B cell (primary cell): ENCODE measurements around the gene MYH11. TPM values are rescaled to one million over a fixed set of nuclear protein-coding genes. Genes with fewer than 3 reads are reported as not detected.

Source experiments
- ATAC-seq: fragments of 200-7000 bp; cut with Tn5 transposase; one replicate; pipeline ENCODE4 v1.10.0; 2021; ENCODE audit warnings: low read depth, mild to moderate bottlenecking, moderate number of reproducible peaks, moderate library complexity
- CTCF ChIA-PET: fragments of 350-600 bp; sonication (Branson Sonifier 250); formaldehyde crosslinking; loops from one replicate; lab custom pipeline; 2021; ENCODE audit warnings: antibody characterized with exemption, inconsistent platforms; lab: Charles Lee
- POLR2A ChIA-PET: fragments of 350-600 bp; sonication (Branson Sonifier 250); formaldehyde crosslinking; loops from one replicate; lab custom pipeline; 2021; ENCODE audit warnings: antibody characterized with exemption; lab: Charles Lee
- DNase-seq: peaks from one replicate; pipeline ENCODE4 v3.0.0; 2013
- H2AFZ ChIP-seq: 2 replicates; pipeline ENCODE4 v1.6.1; 2012; ENCODE audit warnings: mild to moderate bottlenecking, low read depth, low read length; ENCODE audit not compliant: insufficient read depth, poor library complexity, severe bottlenecking
- H3K27ac ChIP-seq, 2 donors: 1 replicate in 1 of 2; 2 replicates in 1 of 2; pipeline ENCODE4 v1.5.1; 2012 to 2013; ENCODE audit warnings: low read length in 2 of 2, mild to moderate bottlenecking in 2 of 2, moderate library complexity in 1 of 2
- H3K27me3 ChIP-seq, 4 experiments: fragments of 200-600 bp in 1 of 4; sonication (generic) in 1 of 4; replicated peaks in 1 of 4; 1 replicate in 2 of 4; 2 replicates in 2 of 4; pipeline versions ENCODE4 v1.6.1 to v1.7.0; 2013 to 2016; ENCODE audit warnings: low read length in 3 of 4, mild to moderate bottlenecking in 2 of 4, mixed read lengths in 1 of 4, moderate library complexity in 1 of 4; ENCODE audit not compliant: insufficient read depth in 4 of 4, control insufficient read depth in 3 of 4; ENCODE audit errors: control extremely low read depth in 1 of 4
- H3K36me3 ChIP-seq, 2 experiments: replicated peaks in 1 of 2; 1 replicate in 1 of 2; 2 replicates in 1 of 2; pipeline versions ENCODE4 v1.6.1 to v1.7.1; 2013; ENCODE audit warnings: low read length in 1 of 2; ENCODE audit not compliant: insufficient read depth in 2 of 2, control insufficient read depth in 1 of 2; ENCODE audit errors: control extremely low read depth in 1 of 2, extremely low read depth in 1 of 2
- H3K4me1 ChIP-seq, 2 donors: fragments of 200-600 bp in 1 of 2; sonication (generic) in 1 of 2; 1 replicate in 1 of 2; 2 replicates in 1 of 2; pipeline versions ENCODE4 v1.5.1 to v1.6.1; 2013 to 2017; ENCODE audit warnings: low read length in 2 of 2; ENCODE audit not compliant: control insufficient read depth in 2 of 2, insufficient read depth in 2 of 2
- H3K4me2 ChIP-seq: replicated peaks from 2 replicates; pipeline ENCODE3; 2012; ENCODE audit warnings: mild to moderate bottlenecking, low read depth, low read length; ENCODE audit not compliant: poor library complexity, severe bottlenecking
- H3K4me3 ChIP-seq, 5 experiments: fragments of 200-600 bp in 1 of 5; sonication (generic) in 1 of 5; 1 replicate in 3 of 5; 2 replicates in 2 of 5; pipeline versions ENCODE4 v1.5.1 to v1.7.0; 2011 to 2016; ENCODE audit warnings: low read length in 4 of 5, mild to moderate bottlenecking in 4 of 5, low read depth in 2 of 5, control low read depth in 1 of 5, moderate library complexity in 1 of 5; ENCODE audit not compliant: insufficient read depth in 1 of 5; ENCODE audit errors: control extremely low read depth in 1 of 5, extremely low read depth in 1 of 5
- H3K79me2 ChIP-seq: fragments of 200-600 bp; sonication (generic); one replicate; pipeline ENCODE4 v1.6.0; 2016; ENCODE audit warnings: low read length; ENCODE audit not compliant: control insufficient read depth, insufficient read depth
- H3K9ac ChIP-seq: fragments of 200-600 bp; sonication (generic); 2 replicates; pipeline ENCODE4 v1.6.1; 2017; ENCODE audit warnings: mild to moderate bottlenecking, low read length, moderate library complexity
- H3K9me3 ChIP-seq, 3 donors: one replicate each; pipeline versions ENCODE4 v1.6.1 to v1.7.1; 2013; ENCODE audit warnings: low read length in 2 of 3; ENCODE audit not compliant: control insufficient read depth in 2 of 3, insufficient read depth in 1 of 3; ENCODE audit errors: control extremely low read depth in 1 of 3
- H4K20me1 ChIP-seq: 2 replicates; pipeline ENCODE4 v1.6.0; 2012; ENCODE audit warnings: mild to moderate bottlenecking, low read length; ENCODE audit not compliant: insufficient read depth, control insufficient read depth, poor library complexity, severe bottlenecking
- H3K27ac Mint-ChIP-seq: one replicate; pipeline ENCODE4 v1.8.0; 2021; ENCODE audit warnings: mixed read lengths
- H3K27me3 Mint-ChIP-seq: one replicate; pipeline ENCODE4 v1.8.0; 2021; ENCODE audit warnings: mixed read lengths
- H3K4me1 Mint-ChIP-seq: one replicate; pipeline ENCODE4 v1.8.0; 2021; ENCODE audit warnings: mixed read lengths
- H3K4me3 Mint-ChIP-seq: one replicate; pipeline ENCODE4 v1.8.0; 2021; ENCODE audit warnings: mixed read lengths
- H3K9me3 Mint-ChIP-seq: one replicate; pipeline ENCODE4 v1.8.0; 2022; ENCODE audit warnings: mixed read lengths; ENCODE audit not compliant: insufficient read depth
- CTCF ChIP-seq: fragments of 200-600 bp; IDR thresholded peaks from one replicate; pipeline ENCODE4 v1.8.0; 2022; ENCODE audit warnings: antibody characterized with exemption, mild to moderate bottlenecking
- EZH2 ChIP-seq: IDR thresholded peaks from 2 replicates; pipeline ENCODE4 v1.6.1; 2012; ENCODE audit warnings: borderline replicate concordance, low read depth, mild to moderate bottlenecking, moderate library complexity, low read length; ENCODE audit not compliant: insufficient read depth, poor library complexity, severe bottlenecking
- WGBS: methylation state at CpG from one replicate; pipeline ENCODE4 v1.1.5; 2013; ENCODE audit warnings: missing lambda C conversion rate; ENCODE audit not compliant: insufficient coverage; 5-methylcytosine and 5-hydroxymethylcytosine counted together
- intact Hi-C: fragments of 100-400 bp; cut with micrococcal nuclease; formaldehyde crosslinking; loops from one replicate; pipeline ENCODE4 v1.10.0; 2022
- polyA plus RNA-seq: library from polyadenylated mRNA; depleted of rRNA; stranded (reverse); fragments of >200 nt; gene quantifications from 2 replicates; pipeline ENCODE4 v1.2.3, GENCODE V29; 2012
- total RNA-seq, 2 donors: library from RNA; stranded (reverse); fragments of 120-200 nt in 1 of 2; gene quantifications; 1 replicate in 1 of 2; 2 replicates in 1 of 2; pipeline versions ENCODE4 v1.2.3 to v1.2.4, GENCODE V29; 2013 to 2022

Gene MYH11
- total and polyA plus RNA-seq, 2 donors (not counting 1 experiment from before 2014, with no cell fraction given): 0.05 to 0.16 TPM

GRCh38 chr16:15716694-15717447 lies 140.0 kb downstream of the MYH11 start:
- WGBS: over 99% methylated on average over 23 of the region's 23 CpGs
- TF ChIP-seq EZH2: no peak
- TF ChIP-seq CTCF: no peak

GRCh38 chr16:15715221-15715620 lies 141.6 kb downstream of the MYH11 start:
- H3K9me3 ChIP-seq: no peaks in the 10 kb centered on the region
- ATAC-seq (no peak), DNase-seq (no peak)
- no peak for TF ChIP-seq EZH2
- TF ChIP-seq CTCF: no peak
- no peak overlapping the region for H3K4me3 ChIP-seq
- H3K27ac ChIP-seq: no peak overlapping the region
- no peak overlapping the region for H3K4me2 ChIP-seq
- peaks cover 51% of the 10 kb centered on the region for H4K20me1 ChIP-seq
- no peak overlapping the region for H3K27ac Mint-ChIP-seq
- H2AFZ ChIP-seq: no peak overlapping the region
- no peaks in the 10 kb centered on the region for H3K4me1 ChIP-seq
- ChIA-PET POLR2A (no interaction called here), CTCF (no interaction called here)
- H3K79me2 ChIP-seq: peaks cover 32% of the 10 kb centered on the region
- H3K9ac ChIP-seq: no peak overlapping the region
- peaks cover 0 to 40% of the 10 kb centered on the region in 2 experiments for H3K36me3 ChIP-seq
- 94% methylated on average over 5 of the region's 5 CpGs for WGBS
- intact Hi-C loops: no loop called here
- H3K27me3 Mint-ChIP-seq: no peaks in the 10 kb centered on the region
- H3K9me3 Mint-ChIP-seq: no peaks in the 10 kb centered on the region
- peaks cover 2% of the 10 kb centered on the region for H3K4me1 Mint-ChIP-seq
- H3K4me3 Mint-ChIP-seq: no peak overlapping the region
- H3K27me3 ChIP-seq: no peaks in the 10 kb centered on the region

More at GRCh38 chr16:15716694-15717447, 140.0 kb downstream of the MYH11 start:
- Histone ChIP-seq H3K36me3 (peaks cover 0 to 40% of the 10 kb centered on the region in 2 experiments), H3K4me2 (no peak overlapping the region), H3K79me2 (peaks cover 29% of the 10 kb centered on the region), H3K4me3 (no peak overlapping the region), H2AFZ (no peak overlapping the region), H3K27ac (no peak overlapping the region), H3K27me3 (no peaks in the 10 kb centered on the region), H3K4me1 (no peaks in the 10 kb centered on the region), H4K20me1 (peaks cover 37% of the 10 kb centered on the region), H3K9ac (no peak overlapping the region), H3K9me3 (no peaks in the 10 kb centered on the region)
- Mint-ChIP-seq H3K9me3 (no peaks in the 10 kb centered on the region), H3K4me1 (peaks cover 2% of the 10 kb centered on the region), H3K27me3 (no peaks in the 10 kb centered on the region), H3K4me3 (no peak overlapping the region), H3K27ac (no peak overlapping the region)
- DNase-seq (no peak), ATAC-seq (no peak)
- intact Hi-C loops: no loop called here
- POLR2A ChIA-PET: no interaction called here
- CTCF ChIA-PET: interaction anchor here (1.3 kb wide), 1 partner anchor 14 kb away, joined by 4 read pairs; no protein-coding TSS in a partner anchor
